HG02970 (cell line): ENCODE measurements around the gene KCNS3.

Source experiments
- ATAC-seq: cut with Tn5 transposase; IDR thresholded peaks from one replicate; pipeline ENCODE4 v1.9.1; 2021; ENCODE audit warnings: mild to moderate bottlenecking, moderate library complexity, moderate number of reproducible peaks; ENCODE audit not compliant: unreplicated experiment, low FRiP score

KCNS3 gene

GRCh38 chr2:17979707-17980106, 101.2 kb downstream of the KCNS3 start:
- no peak for ATAC-seq

- no peak for ATAC-seq
These were observed 103.5 kb downstream of the KCNS3 start for GRCh38 chr2:17981936-17982335.
